ENCODE results near the gene RPS6KC1. TPM values are rescaled to one million over a fixed set of nuclear protein-coding genes. Genes with fewer than 3 reads are reported as not detected.

Gene RPS6KC1
- total and polyA plus RNA-seq, 4 donors = 2.9 to 41.6 (median 11.1) TPM

GRCh38 chr1:213275293-213275692, 224.3 kb downstream of the RPS6KC1 start:
- TF ChIP-seq, protein P1, sequence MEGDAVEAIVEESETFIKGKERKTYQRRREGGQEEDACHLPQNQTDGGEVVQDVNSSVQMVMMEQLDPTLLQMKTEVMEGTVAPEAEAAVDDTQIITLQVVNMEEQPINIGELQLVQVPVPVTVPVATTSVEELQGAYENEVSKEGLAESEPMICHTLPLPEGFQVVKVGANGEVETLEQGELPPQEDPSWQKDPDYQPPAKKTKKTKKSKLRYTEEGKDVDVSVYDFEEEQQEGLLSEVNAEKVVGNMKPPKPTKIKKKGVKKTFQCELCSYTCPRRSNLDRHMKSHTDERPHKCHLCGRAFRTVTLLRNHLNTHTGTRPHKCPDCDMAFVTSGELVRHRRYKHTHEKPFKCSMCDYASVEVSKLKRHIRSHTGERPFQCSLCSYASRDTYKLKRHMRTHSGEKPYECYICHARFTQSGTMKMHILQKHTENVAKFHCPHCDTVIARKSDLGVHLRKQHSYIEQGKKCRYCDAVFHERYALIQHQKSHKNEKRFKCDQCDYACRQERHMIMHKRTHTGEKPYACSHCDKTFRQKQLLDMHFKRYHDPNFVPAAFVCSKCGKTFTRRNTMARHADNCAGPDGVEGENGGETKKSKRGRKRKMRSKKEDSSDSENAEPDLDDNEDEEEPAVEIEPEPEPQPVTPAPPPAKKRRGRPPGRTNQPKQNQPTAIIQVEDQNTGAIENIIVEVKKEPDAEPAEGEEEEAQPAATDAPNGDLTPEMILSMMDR (IDR thresholded peaks at IDR 0.05; ENCODE audit: control extremely low read depth, extremely low read depth) = no peak

GRCh38 chr1:213276236-213276635, 225.2 kb downstream of the RPS6KC1 start:
- TF ChIP-seq, protein P1 (IDR thresholded peaks at IDR 0.05; ENCODE audit: control extremely low read depth, extremely low read depth) = no peak
- Histone ChIP-seq H3K4me3 (no peak overlapping the region), H3K27me3 (ENCODE audit: control insufficient read depth in 3 of 3, insufficient read depth in 3 of 3, low read length in 2 of 3) (no peaks in the 10 kb centered on the region), H3K9ac (ENCODE audit: insufficient read depth in 1 of 2, low read length in 2 of 2) (no peak overlapping the region), H3K9me3 (ENCODE audit: control insufficient read depth in 4 of 4, insufficient read depth in 3 of 4, low read length in 3 of 4) (no peaks in the 10 kb centered on the region), H3K36me3 (ENCODE audit: control insufficient read depth in 4 of 4, insufficient read depth in 4 of 4, low read length in 4 of 4) (peaks cover 0 to 6% (median 3%) of the 10 kb centered on the region in 4 donors), H3K4me1 (ENCODE audit: control insufficient read depth in 5 of 5, insufficient read depth in 5 of 5, low read length in 5 of 5) (no peaks in the 10 kb centered on the region), H3K27ac (ENCODE audit: low read depth in 1 of 2, low read length in 1 of 2) (no peak overlapping the region)
- WGBS, 2 donors = 93 to 97% methylated on average over 2 of the region's 2 CpGs
- ATAC-seq (ENCODE audit: insufficient read depth, low FRiP score) (no peak), DNase-seq (no peak)

More at GRCh38 chr1:213275293-213275692, 224.3 kb downstream of the RPS6KC1 start:
- DNase-seq = no peak
- no peaks in the 10 kb centered on the region for H3K27me3 ChIP-seq (ENCODE audit: control insufficient read depth in 3 of 3, insufficient read depth in 3 of 3, low read length in 2 of 3)
- no peaks in the 10 kb centered on the region for H3K4me1 ChIP-seq (ENCODE audit: control insufficient read depth in 5 of 5, insufficient read depth in 5 of 5, low read length in 5 of 5)
- no peaks in the 10 kb centered on the region for H3K9me3 ChIP-seq (ENCODE audit: control insufficient read depth in 4 of 4, insufficient read depth in 3 of 4, low read length in 3 of 4)
- H3K36me3 ChIP-seq (ENCODE audit: control insufficient read depth in 4 of 4, insufficient read depth in 4 of 4, low read length in 4 of 4) = peaks cover 0 to 6% (median 3%) of the 10 kb centered on the region in 4 donors
- 98 to 100% methylated on average over 1 of the region's 1 CpG for WGBS, 2 donors
- no peak overlapping the region for H3K9ac ChIP-seq (ENCODE audit: insufficient read depth in 1 of 2, low read length in 2 of 2)
- no peak overlapping the region for H3K4me3 ChIP-seq
- H3K27ac ChIP-seq (ENCODE audit: low read depth in 1 of 2, low read length in 1 of 2) = no peak overlapping the region
- ATAC-seq (ENCODE audit: insufficient read depth, low FRiP score) = no peak

DNA sequence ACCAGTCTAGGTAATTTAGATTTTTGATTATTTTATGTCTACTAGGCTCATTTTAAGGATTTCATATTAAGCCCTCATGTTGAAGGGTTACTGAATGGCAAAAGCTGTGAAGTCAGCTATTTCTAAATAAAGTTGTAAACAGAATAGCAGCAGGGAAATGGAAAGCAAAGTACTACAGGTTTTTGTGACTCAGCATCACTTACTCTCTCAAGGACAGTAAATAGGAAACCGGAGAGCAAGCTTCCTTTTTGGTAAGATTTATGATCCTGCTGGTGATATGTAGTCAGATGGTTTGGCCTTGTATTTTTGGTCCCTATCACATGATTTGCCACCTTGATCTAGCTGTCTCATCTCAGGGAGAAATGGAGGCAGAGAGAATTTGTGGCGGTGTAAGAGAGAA, 226.0 kb downstream of the RPS6KC1 start:
- WGBS, 2 donors = 60 to 74% methylated on average over 2 of the region's 2 CpGs

More for the DNA sequence above, 226.0 kb downstream of the RPS6KC1 start:
- H3K4me3 ChIP-seq = no peak overlapping the region
- H3K9ac ChIP-seq (ENCODE audit: insufficient read depth in 1 of 2, low read length in 2 of 2) = no peak overlapping the region
- no peaks in the 10 kb centered on the region for H3K27me3 ChIP-seq (ENCODE audit: control insufficient read depth in 3 of 3, insufficient read depth in 3 of 3, low read length in 2 of 3)
- ATAC-seq (ENCODE audit: insufficient read depth, low FRiP score) (no peak), DNase-seq (peak in 1 of 3 donors; percentile 8)
- TF ChIP-seq, protein P1 (IDR thresholded peaks at IDR 0.05; ENCODE audit: control extremely low read depth, extremely low read depth) = no peak
- no peaks in the 10 kb centered on the region for H3K4me1 ChIP-seq (ENCODE audit: control insufficient read depth in 5 of 5, insufficient read depth in 5 of 5, low read length in 5 of 5)
- H3K27ac ChIP-seq (ENCODE audit: low read depth in 1 of 2, low read length in 1 of 2) = no peak overlapping the region
- H3K9me3 ChIP-seq (ENCODE audit: control insufficient read depth in 4 of 4, insufficient read depth in 3 of 4, low read length in 3 of 4) = no peaks in the 10 kb centered on the region
- peaks cover 0 to 5% (median 3%) of the 10 kb centered on the region in 4 donors for H3K36me3 ChIP-seq (ENCODE audit: control insufficient read depth in 4 of 4, insufficient read depth in 4 of 4, low read length in 4 of 4)
